ENCODE results near the gene SLC26A9. TPM values are rescaled to one million over a fixed set of nuclear protein-coding genes. Genes with fewer than 3 reads are reported as not detected.
A peak's percentile ranks its signal among the peaks of the same experiment; 100 is the strongest.

The SLC26A9 gene
- total and polyA plus RNA-seq, 5 donors from 2014 or later: not detected

DNA sequence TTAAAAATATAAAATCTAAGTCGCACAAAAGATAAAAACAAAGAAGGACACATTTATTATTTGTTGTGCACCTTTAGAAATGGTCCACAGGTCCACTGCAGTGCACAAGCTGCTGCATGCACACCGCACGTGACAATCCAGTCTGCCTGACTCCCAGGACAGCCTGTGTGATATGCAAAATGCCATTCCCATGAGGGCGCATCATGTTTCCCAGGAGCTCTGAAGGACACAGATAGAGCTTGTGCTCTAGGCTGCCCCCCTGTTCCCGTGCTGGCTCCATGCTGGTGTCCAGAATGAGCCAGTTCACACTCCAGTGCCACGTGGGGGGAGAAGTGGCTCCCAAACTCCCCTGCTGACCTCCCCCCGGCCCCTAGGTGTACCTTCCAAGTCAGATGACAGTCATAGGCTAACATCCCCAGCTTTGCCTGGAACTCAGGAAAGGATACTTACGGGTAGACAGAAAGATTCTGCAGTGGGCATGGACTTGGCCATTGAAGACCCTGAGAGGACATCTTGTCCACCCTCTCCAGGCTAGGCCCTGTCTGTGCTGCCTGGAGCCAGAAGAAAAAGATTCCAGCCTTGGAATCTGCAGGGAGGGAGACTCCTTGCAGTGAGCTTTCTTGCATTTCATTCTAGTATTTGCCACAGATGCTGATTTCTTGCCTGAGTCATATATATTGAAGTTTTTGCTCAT is 33.6 kb upstream of the SLC26A9 start:
- Histone ChIP-seq H3K27ac (ENCODE audit: insufficient read depth, low read length, poor library complexity, severe bottlenecking) (no peak overlapping the region), H3K4me1 (ENCODE audit: control insufficient read depth, insufficient read depth, low read length, poor library complexity, severe bottlenecking) (no peaks in the 10 kb centered on the region), H3K36me3 (ENCODE audit: control insufficient read depth, insufficient read depth, low read length) (no peaks in the 10 kb centered on the region), H3K9me3 (ENCODE audit: control insufficient read depth in 2 of 2, low read length in 2 of 2) (no peaks in the 10 kb centered on the region), H3K27me3 (ENCODE audit: control insufficient read depth, insufficient read depth, low read length) (no peaks in the 10 kb centered on the region), H3K4me3 (ENCODE audit: low read depth, low read length) (no peak overlapping the region)
- H3K4me1 Mint-ChIP-seq: peaks cover 0 to 6% (median 4%) of the 10 kb centered on the region in 4 donors
- ATAC-seq (ENCODE audit: low read depth in 2 of 2): no peak
- peaks cover 5% of the 10 kb centered on the region for H3K27me3 Mint-ChIP-seq
- H3K36me3 Mint-ChIP-seq: no peaks in the 10 kb centered on the region
- DNase-seq: no peak
- H3K27ac Mint-ChIP-seq: no peak overlapping the region
- peaks cover 0 to 3% (median 0%) of the 10 kb centered on the region in 7 donors for H3K9me3 Mint-ChIP-seq
- no peak overlapping the region for H3K4me3 Mint-ChIP-seq

DNA sequence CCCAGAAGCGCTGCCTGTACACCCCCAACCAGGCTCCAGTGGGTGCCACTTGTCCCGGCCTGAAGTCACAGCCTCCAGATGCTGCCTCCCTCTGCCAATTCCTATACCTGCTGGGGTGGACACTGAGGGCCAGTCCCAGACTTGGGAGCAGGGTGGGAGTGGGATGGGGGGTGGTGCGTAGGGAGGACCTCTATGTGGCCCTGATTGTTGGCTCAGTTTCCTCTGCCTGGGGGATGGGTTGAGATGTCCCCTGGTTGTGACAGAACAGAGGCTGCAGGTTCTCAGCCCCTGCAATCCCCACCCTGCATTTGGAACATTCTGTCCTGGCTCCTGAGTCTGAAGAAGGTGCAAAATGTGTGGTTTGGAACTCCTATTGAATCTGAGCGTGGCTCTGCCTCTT is 32.8 kb upstream of the SLC26A9 start:
- Mint-ChIP-seq H3K9me3 (no peaks in the 10 kb centered on the region), H3K27me3 (peaks cover 5% of the 10 kb centered on the region)
- DNase-seq: no peak

DNA sequence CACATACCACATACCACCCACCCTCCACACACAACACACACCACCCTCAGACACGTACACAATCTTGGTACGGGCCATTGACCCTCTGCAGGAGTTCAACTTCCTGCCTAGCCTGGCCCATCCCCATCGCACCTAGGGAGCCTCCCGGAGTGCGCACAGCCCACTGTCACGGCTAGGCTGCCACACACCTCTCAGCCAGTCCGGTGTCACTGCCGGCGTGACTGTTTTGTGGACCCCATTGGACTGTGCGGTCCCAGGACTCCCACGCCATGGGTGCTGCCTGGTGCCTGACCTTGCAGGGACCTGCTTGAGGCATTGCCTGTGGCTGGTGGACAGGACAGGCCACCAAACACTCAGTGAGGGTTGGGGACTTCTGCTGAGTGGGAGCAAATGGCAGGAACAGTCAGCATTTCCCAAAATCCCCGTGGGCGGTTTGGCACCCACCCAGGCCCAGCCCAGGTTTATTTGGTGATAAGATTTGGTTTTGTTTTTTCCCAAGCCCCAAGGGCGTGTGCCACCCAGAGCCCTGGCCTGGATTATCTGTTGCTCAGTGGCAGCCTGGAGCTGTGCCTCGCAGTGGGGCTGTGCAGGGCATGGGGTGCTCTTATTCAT is 32.2 kb upstream of the SLC26A9 start:
- Mint-ChIP-seq H3K27me3 (peaks cover 5% of the 10 kb centered on the region), H3K9me3 (no peaks in the 10 kb centered on the region), H3K27ac (no peak overlapping the region), H3K4me3 (no peak overlapping the region), H3K4me1 (peaks cover 0 to 6% (median 4%) of the 10 kb centered on the region in 4 donors), H3K36me3 (no peaks in the 10 kb centered on the region)
- ATAC-seq (ENCODE audit: low read depth in 2 of 2): no peak
- H3K27me3 ChIP-seq (ENCODE audit: control insufficient read depth, insufficient read depth, low read length): no peaks in the 10 kb centered on the region
- DNase-seq: no peak
- H3K4me1 ChIP-seq (ENCODE audit: control insufficient read depth, insufficient read depth, low read length, poor library complexity, severe bottlenecking): no peaks in the 10 kb centered on the region
- H3K4me3 ChIP-seq (ENCODE audit: low read depth, low read length): no peak overlapping the region
- no peak overlapping the region for H3K27ac ChIP-seq (ENCODE audit: insufficient read depth, low read length, poor library complexity, severe bottlenecking)
- no peaks in the 10 kb centered on the region for H3K36me3 ChIP-seq (ENCODE audit: control insufficient read depth, insufficient read depth, low read length)
- no peaks in the 10 kb centered on the region for H3K9me3 ChIP-seq (ENCODE audit: control insufficient read depth in 2 of 2, low read length in 2 of 2)

More for the DNA sequence above, 32.8 kb upstream of the SLC26A9 start:
- no peaks in the 10 kb centered on the region for H3K4me1 ChIP-seq (ENCODE audit: control insufficient read depth, insufficient read depth, low read length, poor library complexity, severe bottlenecking)
- H3K4me3 ChIP-seq (ENCODE audit: low read depth, low read length): no peak overlapping the region
- H3K27ac ChIP-seq (ENCODE audit: insufficient read depth, low read length, poor library complexity, severe bottlenecking): no peak overlapping the region
- H3K36me3 ChIP-seq (ENCODE audit: control insufficient read depth, insufficient read depth, low read length): no peaks in the 10 kb centered on the region
- Mint-ChIP-seq H3K36me3 (no peaks in the 10 kb centered on the region), H3K4me3 (no peak overlapping the region), H3K27ac (no peak overlapping the region), H3K4me1 (peaks cover 0 to 6% (median 4%) of the 10 kb centered on the region in 4 donors)
- H3K27me3 ChIP-seq (ENCODE audit: control insufficient read depth, insufficient read depth, low read length): no peaks in the 10 kb centered on the region
- H3K9me3 ChIP-seq (ENCODE audit: control insufficient read depth in 2 of 2, low read length in 2 of 2): no peaks in the 10 kb centered on the region
- no peak for ATAC-seq (ENCODE audit: low read depth in 2 of 2)

DNA sequence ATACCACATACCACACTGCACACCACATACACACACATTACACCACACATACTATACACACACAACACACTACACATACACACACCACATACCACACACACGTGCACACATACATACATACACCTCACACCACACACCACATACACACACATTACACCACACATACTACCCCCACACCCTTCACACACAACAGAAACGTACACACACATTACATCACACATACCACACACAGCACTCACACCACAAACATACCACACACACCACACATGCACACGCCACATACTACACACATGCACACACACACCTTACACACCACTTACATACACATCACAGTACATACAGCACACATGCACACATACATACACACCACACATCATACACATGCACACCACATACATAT is 31.5 kb upstream of the SLC26A9 start:
- H3K9me3 ChIP-seq (ENCODE audit: control insufficient read depth in 2 of 2, low read length in 2 of 2): no peaks in the 10 kb centered on the region
- no peak overlapping the region for H3K4me3 Mint-ChIP-seq
- H3K4me3 ChIP-seq (ENCODE audit: low read depth, low read length): no peak overlapping the region
- peaks cover 8% of the 10 kb centered on the region for H3K27me3 Mint-ChIP-seq
- H3K9me3 Mint-ChIP-seq: no peaks in the 10 kb centered on the region
- peaks cover 0 to 6% (median 4%) of the 10 kb centered on the region in 4 donors for H3K4me1 Mint-ChIP-seq
- no peak for ATAC-seq (ENCODE audit: low read depth in 2 of 2)
- H3K36me3 Mint-ChIP-seq: no peaks in the 10 kb centered on the region
- H3K4me1 ChIP-seq (ENCODE audit: control insufficient read depth, insufficient read depth, low read length, poor library complexity, severe bottlenecking): no peaks in the 10 kb centered on the region
- no peak overlapping the region for H3K27ac ChIP-seq (ENCODE audit: insufficient read depth, low read length, poor library complexity, severe bottlenecking)
- no peaks in the 10 kb centered on the region for H3K27me3 ChIP-seq (ENCODE audit: control insufficient read depth, insufficient read depth, low read length)
- DNase-seq: no peak
- H3K36me3 ChIP-seq (ENCODE audit: control insufficient read depth, insufficient read depth, low read length): no peaks in the 10 kb centered on the region
- H3K27ac Mint-ChIP-seq: peak overlapping the region in 2 of 3 donors; percentile 26 to 52

DNA sequence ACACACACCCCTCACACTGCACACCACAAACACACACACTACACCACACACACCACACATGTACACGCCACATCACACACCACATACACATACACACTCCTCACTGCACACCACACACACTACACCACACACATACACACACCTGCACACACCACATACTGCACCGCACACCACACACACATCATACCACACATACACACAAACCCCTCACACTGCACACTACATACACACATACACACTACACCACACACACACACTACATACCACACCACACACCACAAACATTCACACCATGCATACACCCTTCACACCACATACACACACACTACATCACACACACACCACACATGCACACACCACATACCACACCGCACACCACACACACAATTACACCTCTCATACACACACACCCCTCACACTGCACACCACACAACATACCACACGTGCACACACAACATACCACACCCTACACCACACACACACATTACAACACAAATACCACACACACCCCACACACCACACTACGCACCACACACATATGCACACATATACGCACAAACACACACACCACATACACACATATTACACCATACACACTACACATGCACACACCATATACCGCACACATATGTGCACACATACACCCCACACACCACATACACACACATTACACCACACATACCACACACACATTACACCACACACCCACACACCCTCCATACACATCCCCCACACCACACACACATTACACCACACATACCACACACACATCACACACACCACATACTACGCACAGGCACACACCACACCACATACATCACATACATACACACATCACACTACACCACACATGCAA is 30.3 kb upstream of the SLC26A9 start:
- H3K27ac ChIP-seq (ENCODE audit: insufficient read depth, low read length, poor library complexity, severe bottlenecking): no peak overlapping the region
- no peak for DNase-seq
- Mint-ChIP-seq H3K27ac (peak overlapping the region in 2 of 3 donors; percentile 38 to 86), H3K36me3 (no peaks in the 10 kb centered on the region), H3K27me3 (peaks cover 8% of the 10 kb centered on the region), H3K4me1 (peaks cover 0 to 6% (median 4%) of the 10 kb centered on the region in 4 donors), H3K9me3 (no peaks in the 10 kb centered on the region), H3K4me3 (no peak overlapping the region)
- H3K4me3 ChIP-seq (ENCODE audit: low read depth, low read length): no peak overlapping the region
- H3K9me3 ChIP-seq (ENCODE audit: control insufficient read depth in 2 of 2, low read length in 2 of 2): no peaks in the 10 kb centered on the region
- ATAC-seq (ENCODE audit: low read depth in 2 of 2): no peak
- H3K27me3 ChIP-seq (ENCODE audit: control insufficient read depth, insufficient read depth, low read length): no peaks in the 10 kb centered on the region
- no peaks in the 10 kb centered on the region for H3K4me1 ChIP-seq (ENCODE audit: control insufficient read depth, insufficient read depth, low read length, poor library complexity, severe bottlenecking)
- H3K36me3 ChIP-seq (ENCODE audit: control insufficient read depth, insufficient read depth, low read length): no peaks in the 10 kb centered on the region

DNA sequence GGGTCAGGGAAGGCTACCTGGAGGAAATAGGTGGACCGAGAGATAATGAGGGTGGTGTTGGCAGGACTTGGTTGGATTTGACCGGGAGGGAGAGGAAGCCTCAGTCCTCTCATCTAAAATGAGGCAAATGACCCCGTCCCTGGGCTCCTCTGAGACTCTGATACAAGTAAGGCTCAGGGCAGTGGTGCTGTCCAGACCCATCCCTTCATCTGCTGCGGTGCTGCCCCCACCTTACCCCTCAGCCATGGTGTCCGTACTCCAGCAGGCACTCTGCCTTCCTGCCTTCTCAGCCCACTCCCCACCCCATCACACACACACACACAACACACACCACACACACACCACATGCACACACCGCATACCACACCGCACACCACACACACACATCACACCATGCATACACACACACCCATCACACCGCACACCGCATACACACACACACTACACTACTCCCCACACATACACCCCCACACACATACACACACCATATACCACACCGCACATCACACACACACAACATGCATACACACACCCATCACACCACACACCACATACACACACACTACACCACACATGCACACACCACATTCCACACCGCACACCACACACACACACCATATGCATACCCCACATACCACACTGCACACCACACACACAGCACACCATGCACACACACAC is 29.4 kb upstream of the SLC26A9 start:
- Histone ChIP-seq H3K27me3 (ENCODE audit: control insufficient read depth, insufficient read depth, low read length) (no peaks in the 10 kb centered on the region), H3K4me1 (ENCODE audit: control insufficient read depth, insufficient read depth, low read length, poor library complexity, severe bottlenecking) (no peaks in the 10 kb centered on the region), H3K4me3 (ENCODE audit: low read depth, low read length) (no peak overlapping the region), H3K9me3 (ENCODE audit: control insufficient read depth in 2 of 2, low read length in 2 of 2) (no peaks in the 10 kb centered on the region), H3K36me3 (ENCODE audit: control insufficient read depth, insufficient read depth, low read length) (no peaks in the 10 kb centered on the region), H3K27ac (ENCODE audit: insufficient read depth, low read length, poor library complexity, severe bottlenecking) (no peak overlapping the region)
- ATAC-seq (ENCODE audit: low read depth in 2 of 2): no peak
- no peaks in the 10 kb centered on the region for H3K36me3 Mint-ChIP-seq
- H3K4me3 Mint-ChIP-seq: no peak overlapping the region
- H3K9me3 Mint-ChIP-seq: no peaks in the 10 kb centered on the region
- peaks cover 0 to 6% (median 4%) of the 10 kb centered on the region in 4 donors for H3K4me1 Mint-ChIP-seq
- DNase-seq: peak in 1 of 3 donors; percentile 4
- H3K27ac Mint-ChIP-seq: peak overlapping the region in 1 of 3 donors; percentile 38
- peaks cover 8% of the 10 kb centered on the region for H3K27me3 Mint-ChIP-seq

DNA sequence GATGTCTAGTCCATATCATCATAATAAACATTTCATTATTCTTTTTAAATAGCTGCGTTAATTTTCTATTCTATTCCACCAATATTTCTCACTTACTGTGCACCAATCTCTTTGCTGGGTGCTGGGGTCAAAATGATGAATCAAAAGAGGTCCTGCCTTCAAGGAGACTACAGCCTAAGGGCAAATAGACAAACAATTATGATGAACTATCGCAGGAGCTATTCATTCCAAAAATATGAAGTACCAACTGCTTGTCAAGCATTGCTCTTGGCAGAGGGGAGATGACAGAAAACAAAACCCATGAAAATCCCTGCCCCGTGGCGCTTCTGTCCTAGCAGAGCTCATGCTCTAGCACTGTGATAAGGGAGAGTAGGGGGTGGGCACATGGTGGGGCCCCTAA is 28.8 kb upstream of the SLC26A9 start:
- no peak overlapping the region for H3K27ac Mint-ChIP-seq
- Histone ChIP-seq H3K9me3 (ENCODE audit: control insufficient read depth in 2 of 2, low read length in 2 of 2) (no peaks in the 10 kb centered on the region), H3K27me3 (ENCODE audit: control insufficient read depth, insufficient read depth, low read length) (no peaks in the 10 kb centered on the region), H3K4me3 (ENCODE audit: low read depth, low read length) (no peak overlapping the region), H3K4me1 (ENCODE audit: control insufficient read depth, insufficient read depth, low read length, poor library complexity, severe bottlenecking) (no peaks in the 10 kb centered on the region), H3K36me3 (ENCODE audit: control insufficient read depth, insufficient read depth, low read length) (no peaks in the 10 kb centered on the region), H3K27ac (ENCODE audit: insufficient read depth, low read length, poor library complexity, severe bottlenecking) (no peak overlapping the region)
- H3K4me1 Mint-ChIP-seq: peaks cover 0 to 6% (median 4%) of the 10 kb centered on the region in 4 donors
- H3K27me3 Mint-ChIP-seq: peaks cover 4% of the 10 kb centered on the region
- H3K9me3 Mint-ChIP-seq: no peaks in the 10 kb centered on the region
- H3K36me3 Mint-ChIP-seq: no peaks in the 10 kb centered on the region
- ATAC-seq (ENCODE audit: low read depth in 2 of 2): no peak
- no peak for DNase-seq
- no peak overlapping the region for H3K4me3 Mint-ChIP-seq
